OCI-LY3 (cell line): Measurements from ENCODE around the gene FKBP9.
"Not testable (repeated sequence)": the region's sequence is repeated elsewhere in the genome, so short reads cannot be mapped to it uniquely, and the experiment has no call there.

ENCODE experiments used
- CTCF ChIP-seq: fragments of 200-600, 300-600 bp; sonication (generic); IDR thresholded peaks from 2 replicates; pipeline ENCODE4 v1.5.1; 2014; ENCODE audit warnings: antibody characterized with exemption, low read length, low read depth
- EZH2phosphoT487 ChIP-seq: fragments of 200-600 bp; shearing (Covaris generic); IDR thresholded peaks from 2 replicates; pipeline ENCODE4 v1.6.1; 2018; ENCODE audit warnings: antibody characterized with exemption, mixed run types, low read depth

- not testable (repeated sequence) for TF ChIP-seq CTCF, EZH2phosphoT487
Observed at GRCh38 chr7:32977159-32977558, 19.9 kb downstream of the FKBP9 start.
